Gastrocnemius medialis (tissue), 4 donors: ENCODE results near the gene FBXW4. TPM values are rescaled to one million over a fixed set of nuclear protein-coding genes. Genes with fewer than 3 reads are reported as not detected.

Source experiments
- ATAC-seq, 2 donors: fragments of 150-250 bp; one replicate each; pipeline ENCODE4 v1.9.1; 2016
- DNase-seq, 2 donors: peaks; one replicate each; pipeline ENCODE4 v3.0.0-alpha.2; 2019
- H3K27ac ChIP-seq, 4 donors: fragments of 200-600 bp; sonication (generic); 1 replicate in 1 of 4; 2 replicates in 3 of 4; pipeline ENCODE4 v1.5.1; 2016 to 2018; ENCODE audit warnings: mild to moderate bottlenecking in 2 of 4, moderate library complexity in 1 of 4
- H3K27me3 ChIP-seq, 3 donors: fragments of 200-600 bp; sonication (generic) in 2 of 3; 1 replicate in 1 of 3; 2 replicates in 2 of 3; pipeline versions ENCODE4 v1.5.1 to v1.6.0; 2016 to 2019; ENCODE audit warnings: mild to moderate bottlenecking in 1 of 3, moderate library complexity in 1 of 3
- H3K36me3 ChIP-seq, 2 donors: fragments of 200-600 bp; sonication (generic) in 1 of 2; one replicate each; pipeline ENCODE4 v1.5.1; 2017 to 2018
- H3K4me1 ChIP-seq, 2 donors: fragments of 200-600 bp; sonication (generic) in 1 of 2; one replicate each; pipeline ENCODE4 v1.5.1; 2016 to 2017; ENCODE audit warnings: mild to moderate bottlenecking in 2 of 2
- H3K4me3 ChIP-seq, 4 donors: fragments of 200-600 bp; sonication (generic) in 3 of 4; 1 replicate in 1 of 4; 2 replicates in 3 of 4; pipeline ENCODE4 v1.5.1; 2016 to 2019; ENCODE audit warnings: mild to moderate bottlenecking in 2 of 4
- H3K9me3 ChIP-seq, 3 donors: fragments of 200-600 bp; sonication (generic) in 2 of 3; 1 replicate in 1 of 3; 2 replicates in 2 of 3; pipeline ENCODE4 v1.5.1; 2016 to 2019
- POLR2A ChIP-seq, 2 donors: fragments of 450-650 bp; IDR thresholded peaks; one replicate each; pipeline ENCODE4 v1.6.1; 2017; ENCODE audit warnings: antibody characterized with exemption in 2 of 2, mild to moderate bottlenecking in 2 of 2, moderate library complexity in 2 of 2
- in situ Hi-C, 4 donors: fragments of 200-750 bp; cut with MboI; loops; one replicate each; pipeline versions ENCODE4 v1.15.0 to v1.8.0; 2017; ENCODE audit warnings: low sequenced_read_pairs in 4 of 4
- intact Hi-C: fragments of 100-400 bp; cut with DNase I; formaldehyde crosslinking; loops from one replicate; pipeline ENCODE4 v1.15.1; 2023; ENCODE audit warnings: low total_unique reads
- total RNA-seq, 4 donors: library from RNA; depleted of rRNA; stranded (reverse); fragments of >200 nt; gene quantifications; one replicate each; pipeline versions ENCODE4 v1.1.0 to v1.2.3, GENCODE V29; 2016
- TF ChIP-seq, protein P1 (sequence below), 5 experiments: fragments of 450-650 bp in 3 of 5; fragments of 200-600 bp in 2 of 5; sonication (generic) in 2 of 5; IDR thresholded peaks in 4 of 5; conservative IDR thresholded peaks in 1 of 5; 1 replicate in 4 of 5; 2 replicates in 1 of 5; pipeline ENCODE4 v1.5.1; 2016 to 2019; ENCODE audit warnings: antibody characterized with exemption in 5 of 5, mild to moderate bottlenecking in 3 of 5, moderate library complexity in 3 of 5

FBXW4 gene
- total RNA-seq, 4 donors from 2014 or later: 43.1 to 72.6 (median 70.2) TPM

DNA sequence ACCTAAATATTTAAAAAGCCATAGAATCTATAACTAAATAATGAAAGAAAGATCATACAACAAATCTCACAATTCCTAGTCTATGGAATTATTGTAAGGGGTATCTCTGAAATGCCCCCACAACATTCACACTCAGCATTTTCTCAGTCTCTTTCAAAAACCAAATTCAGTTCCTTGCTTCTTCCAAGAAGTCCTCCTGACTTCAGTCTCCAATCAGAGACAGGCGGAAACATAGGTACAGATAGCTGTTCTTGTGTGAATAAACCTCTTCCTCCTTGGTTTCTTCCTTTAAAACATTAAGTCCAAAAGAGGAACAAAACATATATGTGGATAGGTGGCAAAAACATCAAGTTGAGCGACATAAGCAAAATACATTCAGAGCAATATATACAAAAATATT lies 13.9 kb upstream of the FBXW4 start:
- intact Hi-C loops (no loop called here), in situ Hi-C loops (no loop called here)
- TF ChIP-seq POLR2A (IDR thresholded peaks at IDR 0.05): no peak
- TF ChIP-seq, protein P1, sequence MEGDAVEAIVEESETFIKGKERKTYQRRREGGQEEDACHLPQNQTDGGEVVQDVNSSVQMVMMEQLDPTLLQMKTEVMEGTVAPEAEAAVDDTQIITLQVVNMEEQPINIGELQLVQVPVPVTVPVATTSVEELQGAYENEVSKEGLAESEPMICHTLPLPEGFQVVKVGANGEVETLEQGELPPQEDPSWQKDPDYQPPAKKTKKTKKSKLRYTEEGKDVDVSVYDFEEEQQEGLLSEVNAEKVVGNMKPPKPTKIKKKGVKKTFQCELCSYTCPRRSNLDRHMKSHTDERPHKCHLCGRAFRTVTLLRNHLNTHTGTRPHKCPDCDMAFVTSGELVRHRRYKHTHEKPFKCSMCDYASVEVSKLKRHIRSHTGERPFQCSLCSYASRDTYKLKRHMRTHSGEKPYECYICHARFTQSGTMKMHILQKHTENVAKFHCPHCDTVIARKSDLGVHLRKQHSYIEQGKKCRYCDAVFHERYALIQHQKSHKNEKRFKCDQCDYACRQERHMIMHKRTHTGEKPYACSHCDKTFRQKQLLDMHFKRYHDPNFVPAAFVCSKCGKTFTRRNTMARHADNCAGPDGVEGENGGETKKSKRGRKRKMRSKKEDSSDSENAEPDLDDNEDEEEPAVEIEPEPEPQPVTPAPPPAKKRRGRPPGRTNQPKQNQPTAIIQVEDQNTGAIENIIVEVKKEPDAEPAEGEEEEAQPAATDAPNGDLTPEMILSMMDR (IDR thresholded peaks at IDR 0.05 in 4 of 5, conservative IDR thresholded peaks at IDR 0.05 in 1 of 5): no peak
- H3K4me3 ChIP-seq: no peak overlapping the region
- H3K9me3 ChIP-seq: no peaks in the 10 kb centered on the region
- H3K4me1 ChIP-seq: peaks cover 0 to 6% of the 10 kb centered on the region in 2 donors
- H3K27ac ChIP-seq: no peak overlapping the region
- DNase-seq (no peak), ATAC-seq (no peak)
- peaks cover 0 to 4% (median 0%) of the 10 kb centered on the region in 3 donors for H3K27me3 ChIP-seq
- no peaks in the 10 kb centered on the region for H3K36me3 ChIP-seq

DNA sequence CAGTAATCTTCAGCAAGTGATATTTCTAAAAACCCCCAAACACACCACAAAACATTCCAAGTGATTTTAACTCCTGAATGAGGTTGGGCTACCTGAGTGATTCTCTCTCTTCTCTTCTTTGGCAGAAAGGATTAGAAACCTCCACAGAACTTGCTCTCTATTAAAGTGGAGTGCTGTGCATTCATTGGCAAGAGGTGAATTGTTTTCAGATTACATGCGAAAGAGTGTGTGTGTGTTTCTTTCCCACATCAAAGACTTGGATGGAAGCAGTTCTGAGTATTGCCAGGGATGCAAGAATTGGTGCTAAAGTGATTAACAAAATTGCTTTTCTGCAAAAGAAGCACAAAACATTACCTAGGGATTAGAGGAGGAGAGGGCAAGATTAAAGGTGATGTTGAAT lies 13.1 kb upstream of the FBXW4 start:
- no peak overlapping the region for H3K27ac ChIP-seq
- ATAC-seq (no peak), DNase-seq (no peak)
- in situ Hi-C loops (no loop called here), intact Hi-C loops (no loop called here)
- no peaks in the 10 kb centered on the region for H3K9me3 ChIP-seq
- H3K4me3 ChIP-seq: no peak overlapping the region
- no peaks in the 10 kb centered on the region for H3K36me3 ChIP-seq
- TF ChIP-seq POLR2A (IDR thresholded peaks at IDR 0.05): no peak
- TF ChIP-seq, protein P1 (IDR thresholded peaks at IDR 0.05 in 4 of 5, conservative IDR thresholded peaks at IDR 0.05 in 1 of 5): no peak
- H3K4me1 ChIP-seq: peaks cover 0 to 6% of the 10 kb centered on the region in 2 donors
- peaks cover 0 to 4% (median 0%) of the 10 kb centered on the region in 3 donors for H3K27me3 ChIP-seq

DNA sequence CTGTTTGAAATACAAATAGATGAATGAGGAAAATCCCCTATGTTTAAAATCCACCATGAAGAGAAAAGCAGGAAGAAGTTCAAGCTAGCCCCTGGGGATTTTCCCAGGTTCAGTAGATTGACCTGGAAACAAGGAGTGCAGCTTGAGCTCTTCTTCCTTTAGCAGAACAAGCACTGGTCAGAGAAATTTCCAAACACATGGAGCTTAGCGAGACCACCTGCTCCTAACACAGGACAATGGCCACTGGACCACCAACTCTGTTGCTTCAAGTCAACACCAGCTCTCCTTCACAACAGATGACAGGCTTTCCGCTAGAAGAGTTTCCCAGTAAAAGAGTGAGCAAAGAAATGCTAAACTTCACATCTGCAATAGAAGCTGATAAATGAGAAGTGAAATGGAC lies 9.4 kb upstream of the FBXW4 start:
- DNase-seq: no peak
- in situ Hi-C loops (no loop called here), intact Hi-C loops (no loop called here)
- no peaks in the 10 kb centered on the region for H3K36me3 ChIP-seq
- ATAC-seq: no peak
- no peak overlapping the region for H3K27ac ChIP-seq
- no peaks in the 10 kb centered on the region for H3K9me3 ChIP-seq
- H3K4me3 ChIP-seq: no peak overlapping the region
- TF ChIP-seq, protein P1 (IDR thresholded peaks at IDR 0.05 in 4 of 5, conservative IDR thresholded peaks at IDR 0.05 in 1 of 5): no peak
- TF ChIP-seq POLR2A (IDR thresholded peaks at IDR 0.05): no peak
- peaks cover 0 to 4% (median 0%) of the 10 kb centered on the region in 3 donors for H3K27me3 ChIP-seq
- no peaks in the 10 kb centered on the region for H3K4me1 ChIP-seq

DNA sequence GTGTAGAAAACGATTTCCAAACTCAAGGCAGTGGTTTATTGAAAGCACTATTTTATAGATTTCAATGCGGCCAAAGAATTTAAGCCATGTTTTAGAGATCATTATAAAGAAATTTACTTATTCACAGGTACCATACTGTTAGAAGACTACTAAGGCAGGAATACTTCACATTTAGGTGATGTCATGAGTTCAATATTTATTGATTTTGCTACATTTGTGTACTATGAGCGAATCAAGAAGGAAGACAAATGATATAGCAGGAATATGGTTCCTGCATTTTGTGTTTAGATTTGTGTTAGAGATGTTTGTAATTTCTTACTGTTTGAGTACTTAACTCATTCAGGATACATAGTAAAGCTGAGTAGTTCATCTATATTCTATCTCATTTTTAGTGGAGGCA lies 1.7 kb upstream of the FBXW4 start:
- Histone ChIP-seq H3K36me3 (no peaks in the 10 kb centered on the region), H3K4me1 (peaks cover 12 to 23% of the 10 kb centered on the region in 2 donors), H3K9me3 (no peaks in the 10 kb centered on the region), H3K27me3 (no peaks in the 10 kb centered on the region), H3K4me3 (no peak overlapping the region), H3K27ac (no peak overlapping the region)
- in situ Hi-C loops: no loop called here
- no peak for DNase-seq
- no peak for TF ChIP-seq POLR2A (IDR thresholded peaks at IDR 0.05)
- TF ChIP-seq, protein P1 (IDR thresholded peaks at IDR 0.05 in 4 of 5, conservative IDR thresholded peaks at IDR 0.05 in 1 of 5): no peak
- ATAC-seq: no peak
- intact Hi-C loops: loop anchor here (10.0 kb wide), 1 partner anchor 92 kb away; no protein-coding TSS in a partner anchor

DNA sequence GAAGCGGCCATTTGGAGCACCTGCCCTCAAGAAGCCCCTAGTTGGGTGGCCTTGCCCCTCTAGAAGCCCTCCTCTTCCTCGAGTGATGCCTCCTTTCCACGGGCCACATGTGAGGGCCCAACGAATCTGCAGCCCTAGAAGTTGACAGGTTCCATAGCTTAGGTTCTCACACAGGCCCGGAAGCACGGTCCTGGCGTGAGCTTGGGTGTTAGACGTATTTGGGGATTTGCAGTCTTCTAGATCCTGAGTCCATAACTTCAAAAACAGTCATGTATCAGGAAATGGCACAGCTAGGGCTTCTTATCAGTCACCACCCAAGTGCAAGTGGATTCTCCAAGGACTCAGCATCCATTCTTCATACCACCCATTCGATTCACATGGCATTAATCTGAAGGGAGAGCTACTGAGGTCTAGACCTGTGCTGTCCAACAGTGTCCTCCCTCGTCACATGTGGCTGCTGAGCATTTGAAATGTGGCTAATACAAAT lies 477 bp upstream of the FBXW4 start:
- intact Hi-C loops: loop anchor here (10.0 kb wide), 1 partner anchor 91 kb away; no protein-coding TSS in a partner anchor

More for the DNA sequence above, 477 bp upstream of the FBXW4 start:
- no peak for ATAC-seq
- in situ Hi-C loops: no loop called here
- DNase-seq: no peak
- no peaks in the 10 kb centered on the region for H3K27me3 ChIP-seq
- no peaks in the 10 kb centered on the region for H3K9me3 ChIP-seq
- H3K27ac ChIP-seq: peak overlapping the region; percentile 87 to 96 (median 94)
- peaks cover 16 to 35% of the 10 kb centered on the region in 2 donors for H3K4me1 ChIP-seq
- TF ChIP-seq, protein P1 (IDR thresholded peaks at IDR 0.05 in 4 of 5, conservative IDR thresholded peaks at IDR 0.05 in 1 of 5): no peak
- no peak for TF ChIP-seq POLR2A (IDR thresholded peaks at IDR 0.05)
- H3K4me3 ChIP-seq: peak overlapping the region; percentile 71 to 97 (median 90)
- no peaks in the 10 kb centered on the region for H3K36me3 ChIP-seq
